ENCODE data around the gene REM1. TPM values are rescaled to one million over a fixed set of nuclear protein-coding genes. Genes with fewer than 3 reads are reported as not detected.

REM1 gene
- total RNA-seq, 1 donor from 2014 or later, result not detected

DNA sequence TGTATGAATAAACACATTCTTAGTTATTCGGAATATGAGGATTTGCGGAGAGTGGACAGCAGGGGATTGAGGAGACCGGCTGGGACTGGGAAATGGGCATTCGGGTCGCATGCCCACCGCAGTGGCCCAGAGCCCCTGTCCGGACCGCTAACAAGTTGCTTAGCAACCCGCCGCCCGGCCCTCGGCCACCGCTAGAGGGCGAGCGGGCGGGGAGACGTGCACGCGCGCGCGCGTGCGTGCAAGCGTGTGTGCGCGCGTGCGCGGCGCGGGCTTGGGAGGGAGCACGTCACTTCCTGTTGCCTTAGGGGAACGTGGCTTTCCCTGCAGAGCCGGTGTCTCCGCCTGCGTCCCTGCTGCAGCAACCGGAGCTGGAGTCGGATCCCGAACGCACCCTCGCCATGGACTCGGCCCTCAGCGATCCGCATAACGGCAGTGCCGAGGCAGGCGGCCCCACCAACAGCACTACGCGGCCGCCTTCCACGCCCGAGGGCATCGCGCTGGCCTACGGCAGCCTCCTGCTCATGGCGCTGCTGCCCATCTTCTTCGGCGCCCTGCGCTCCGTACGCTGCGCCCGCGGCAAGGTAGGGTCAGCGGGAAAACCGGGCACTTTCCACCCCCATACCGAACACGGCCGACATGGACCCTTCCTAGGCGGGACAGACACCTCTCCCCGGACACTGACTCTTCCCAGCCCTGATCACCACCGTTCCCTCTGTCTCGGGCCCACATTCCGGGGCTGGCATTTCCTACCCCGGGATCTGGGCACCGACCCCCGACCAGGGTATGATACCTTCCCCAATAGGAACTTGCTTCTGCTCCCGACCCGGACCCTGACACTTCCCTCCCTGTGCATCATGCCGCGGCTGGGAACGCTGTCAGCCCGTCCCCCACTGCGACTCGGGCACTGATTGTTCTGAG, 39.3 kb downstream of the REM1 start, which contains the start of gene HM13:
HM13 (plus strand) TSS at position 289 of the 918 bp plus-strand sequence; CDS start at position 399, 110 bp downstream.
- Histone ChIP-seq H3K27ac (ENCODE audit: low read depth, low read length) (peak within 1 kb of the TSS; percentile 90), H3K27me3 (ENCODE audit: insufficient read depth, low read length) (no peaks in the 10 kb centered on the region), H2AFZ (ENCODE audit: low read depth, low read length) (peak within 1 kb of the TSS; percentile 93), H3K79me2 (ENCODE audit: insufficient read depth, low read length) (peaks cover 55% of the 10 kb centered on the region), H3K4me1 (ENCODE audit: insufficient read depth, low read length) (peaks cover 21% of the 10 kb centered on the region), H3K9ac (ENCODE audit: low read length) (peak within 1 kb of the TSS; percentile 97), H3K4me2 (ENCODE audit: low read length) (peak within 1 kb of the TSS; percentile 98), H4K20me1 (ENCODE audit: insufficient read depth, low read length) (peaks cover 40% of the 10 kb centered on the region), H3K36me3 (ENCODE audit: insufficient read depth, low read length) (peaks cover 9% of the 10 kb centered on the region), H3K4me3 (ENCODE audit: insufficient read depth, low read depth, low read length) (peak within 1 kb of the TSS; percentile 94), H3K9me3 (ENCODE audit: insufficient read depth, low read depth, low read length) (no peaks in the 10 kb centered on the region)
- peak within 1 kb of the TSS; percentile 75 for H3K4me3 Mint-ChIP-seq (ENCODE audit: unreplicated experiment)
- H3K9me3 Mint-ChIP-seq (ENCODE audit: unreplicated experiment), result peaks cover 1% of the 10 kb centered on the region
- H3K4me1 Mint-ChIP-seq (ENCODE audit: low read depth, unreplicated experiment), result no peaks in the 10 kb centered on the region
- DNase-seq (ENCODE audit: low read depth), result peak; percentile 86
- H3K27ac Mint-ChIP-seq (ENCODE audit: unreplicated experiment), result no peak within 1 kb of the TSS
- TF ChIP-seq, protein P1, sequence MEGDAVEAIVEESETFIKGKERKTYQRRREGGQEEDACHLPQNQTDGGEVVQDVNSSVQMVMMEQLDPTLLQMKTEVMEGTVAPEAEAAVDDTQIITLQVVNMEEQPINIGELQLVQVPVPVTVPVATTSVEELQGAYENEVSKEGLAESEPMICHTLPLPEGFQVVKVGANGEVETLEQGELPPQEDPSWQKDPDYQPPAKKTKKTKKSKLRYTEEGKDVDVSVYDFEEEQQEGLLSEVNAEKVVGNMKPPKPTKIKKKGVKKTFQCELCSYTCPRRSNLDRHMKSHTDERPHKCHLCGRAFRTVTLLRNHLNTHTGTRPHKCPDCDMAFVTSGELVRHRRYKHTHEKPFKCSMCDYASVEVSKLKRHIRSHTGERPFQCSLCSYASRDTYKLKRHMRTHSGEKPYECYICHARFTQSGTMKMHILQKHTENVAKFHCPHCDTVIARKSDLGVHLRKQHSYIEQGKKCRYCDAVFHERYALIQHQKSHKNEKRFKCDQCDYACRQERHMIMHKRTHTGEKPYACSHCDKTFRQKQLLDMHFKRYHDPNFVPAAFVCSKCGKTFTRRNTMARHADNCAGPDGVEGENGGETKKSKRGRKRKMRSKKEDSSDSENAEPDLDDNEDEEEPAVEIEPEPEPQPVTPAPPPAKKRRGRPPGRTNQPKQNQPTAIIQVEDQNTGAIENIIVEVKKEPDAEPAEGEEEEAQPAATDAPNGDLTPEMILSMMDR (IDR thresholded peaks at IDR 0.05; ENCODE audit: insufficient read depth, low read depth, low read length), result peak; percentile 85
- TF ChIP-seq EZH2 (IDR thresholded peaks at IDR 0.05; ENCODE audit: insufficient read depth, low read length), result no peak
- no peak for FAIRE-seq
- peaks cover 6% of the 10 kb centered on the region for H3K27me3 Mint-ChIP-seq (ENCODE audit: low read depth, unreplicated experiment)
- no peaks in the 10 kb centered on the region for H3K36me3 Mint-ChIP-seq (ENCODE audit: low read depth, unreplicated experiment)

DNA sequence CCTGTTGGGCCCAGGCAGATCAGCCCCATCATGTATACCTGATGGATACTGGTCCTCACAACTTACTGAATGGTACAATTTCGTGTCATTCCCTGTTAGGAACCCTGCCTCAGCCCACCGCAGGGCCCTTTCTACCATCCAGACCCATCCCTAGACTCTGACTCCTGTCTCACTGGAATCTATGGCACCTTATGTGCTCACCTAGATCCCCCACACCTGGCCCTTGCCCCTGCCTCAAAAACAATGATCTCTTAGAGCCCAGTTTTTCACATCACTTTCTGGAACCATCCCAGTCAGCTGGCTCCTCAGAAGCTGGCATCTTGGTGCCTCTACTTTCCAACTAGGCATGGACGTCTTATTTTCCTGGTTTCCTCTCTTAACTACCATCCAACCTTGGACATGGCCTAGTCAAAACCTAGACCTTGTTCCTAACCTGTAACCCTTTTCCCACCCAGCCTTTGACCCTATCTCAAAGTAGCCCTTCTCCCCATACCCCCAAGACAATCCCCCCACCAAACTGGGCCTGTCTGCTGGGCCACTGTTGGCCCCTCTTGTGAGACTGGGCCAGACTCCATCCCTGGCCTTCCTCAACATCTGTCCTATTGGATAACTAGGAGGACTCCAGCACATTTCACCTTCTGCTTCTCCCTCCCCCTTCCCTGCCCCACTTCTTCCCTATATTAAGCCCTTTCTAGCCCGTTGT, 40.1 kb downstream of the REM1 start:
- H3K4me1 Mint-ChIP-seq (ENCODE audit: low read depth, unreplicated experiment), result no peaks in the 10 kb centered on the region
- DNase-seq (ENCODE audit: low read depth) (no peak), FAIRE-seq (no peak)
- Histone ChIP-seq H3K79me2 (ENCODE audit: insufficient read depth, low read length) (peaks cover 63% of the 10 kb centered on the region), H3K9me3 (ENCODE audit: insufficient read depth, low read depth, low read length) (no peaks in the 10 kb centered on the region), H3K9ac (ENCODE audit: low read length) (peak overlapping the region; percentile 97), H3K4me1 (ENCODE audit: insufficient read depth, low read length) (peaks cover 21% of the 10 kb centered on the region), H3K36me3 (ENCODE audit: insufficient read depth, low read length) (peaks cover 13% of the 10 kb centered on the region), H3K27ac (ENCODE audit: low read depth, low read length) (peak overlapping the region; percentile 90), H3K4me3 (ENCODE audit: insufficient read depth, low read depth, low read length) (peak overlapping the region; percentile 94), H4K20me1 (ENCODE audit: insufficient read depth, low read length) (peaks cover 48% of the 10 kb centered on the region), H3K4me2 (ENCODE audit: low read length) (peak overlapping the region; percentile 98), H2AFZ (ENCODE audit: low read depth, low read length) (peak overlapping the region; percentile 93), H3K27me3 (ENCODE audit: insufficient read depth, low read length) (no peaks in the 10 kb centered on the region)
- H3K9me3 Mint-ChIP-seq (ENCODE audit: unreplicated experiment), result no peaks in the 10 kb centered on the region
- H3K4me3 Mint-ChIP-seq (ENCODE audit: unreplicated experiment), result no peak overlapping the region
- no peaks in the 10 kb centered on the region for H3K36me3 Mint-ChIP-seq (ENCODE audit: low read depth, unreplicated experiment)
- no peak for TF ChIP-seq EZH2 (IDR thresholded peaks at IDR 0.05; ENCODE audit: insufficient read depth, low read length)
- TF ChIP-seq, protein P1 (IDR thresholded peaks at IDR 0.05; ENCODE audit: insufficient read depth, low read depth, low read length), result no peak
- no peak overlapping the region for H3K27ac Mint-ChIP-seq (ENCODE audit: unreplicated experiment)
- H3K27me3 Mint-ChIP-seq (ENCODE audit: low read depth, unreplicated experiment), result peaks cover 6% of the 10 kb centered on the region
